ENCODE measurements around the gene PCSK7.

PCSK7 gene

GRCh38 chr11:117258576-117258975 lies 26.7 kb upstream of the PCSK7 start:
- no peak for TF ChIP-seq EZH2phosphoT487 (conservative IDR thresholded peaks at IDR 0.05; ENCODE audit: low read length)
- TF ChIP-seq CTCF (IDR thresholded peaks at IDR 0.05; ENCODE audit: insufficient read depth, low read length, poor library complexity, severe bottlenecking): no peak
- H3K9ac ChIP-seq (ENCODE audit: low read length): no peak overlapping the region
- no peaks in the 10 kb centered on the region for H3F3A ChIP-seq (ENCODE audit: insufficient read depth)
- no peaks in the 10 kb centered on the region for H4K20me1 ChIP-seq (ENCODE audit: low read depth, low read length)
- no peaks in the 10 kb centered on the region for H3K36me3 ChIP-seq (ENCODE audit: low read length)
- no peak overlapping the region for H3K4me2 ChIP-seq (ENCODE audit: low read depth, low read length, poor library complexity, severe bottlenecking)
- H2AFZ ChIP-seq (ENCODE audit: low read depth, low read length, severe bottlenecking): no peak overlapping the region
- no peaks in the 10 kb centered on the region for H3K9me2 ChIP-seq (replicated peaks; ENCODE audit: insufficient read depth, low read length)
- no peaks in the 10 kb centered on the region for H3K79me2 ChIP-seq (ENCODE audit: insufficient read depth, low read length)
- no peak overlapping the region for H3K4me3 ChIP-seq (ENCODE audit: insufficient read depth, low read length, poor library complexity, severe bottlenecking)
- H3K9me3 ChIP-seq (ENCODE audit: insufficient read depth, low read length): no peaks in the 10 kb centered on the region
- no peaks in the 10 kb centered on the region for H3K27me3 ChIP-seq (ENCODE audit: low read length)
- H3K27ac ChIP-seq (ENCODE audit: low read depth, low read length): no peak overlapping the region

GRCh38 chr11:117256573-117256972 lies 24.7 kb upstream of the PCSK7 start:
- TF ChIP-seq CTCF (IDR thresholded peaks at IDR 0.05; ENCODE audit: insufficient read depth, low read length, poor library complexity, severe bottlenecking) (no peak), EZH2phosphoT487 (conservative IDR thresholded peaks at IDR 0.05; ENCODE audit: low read length) (no peak)

DNA sequence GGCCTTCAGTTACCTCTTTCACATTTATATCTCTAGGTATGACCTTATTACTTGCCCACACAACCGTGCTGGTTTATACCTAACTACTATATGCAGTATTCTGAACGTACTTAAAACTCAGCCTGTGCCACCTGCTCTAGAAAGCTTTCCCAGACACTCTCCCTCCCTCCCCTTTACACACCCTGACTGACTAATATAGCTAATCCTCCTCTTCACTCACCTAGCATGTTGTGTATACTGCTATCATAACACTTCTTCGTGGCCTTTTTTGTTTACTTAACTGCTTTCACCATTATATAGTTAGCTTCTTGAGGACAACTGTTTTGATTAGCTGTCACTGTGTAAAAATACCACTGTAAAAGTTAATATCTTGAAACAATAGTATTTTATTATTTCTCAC lies 24.1 kb upstream of the PCSK7 start:
- H2AFZ ChIP-seq (ENCODE audit: low read depth, low read length, severe bottlenecking): no peak overlapping the region
- H3K36me3 ChIP-seq (ENCODE audit: low read length): no peaks in the 10 kb centered on the region
- TF ChIP-seq CTCF (IDR thresholded peaks at IDR 0.05; ENCODE audit: insufficient read depth, low read length, poor library complexity, severe bottlenecking): no peak
- TF ChIP-seq EZH2phosphoT487 (conservative IDR thresholded peaks at IDR 0.05; ENCODE audit: low read length): no peak
- H3K27me3 ChIP-seq (ENCODE audit: low read length): no peaks in the 10 kb centered on the region
- H3K9ac ChIP-seq (ENCODE audit: low read length): no peak overlapping the region
- H3F3A ChIP-seq (ENCODE audit: insufficient read depth): no peaks in the 10 kb centered on the region
- no peaks in the 10 kb centered on the region for H3K79me2 ChIP-seq (ENCODE audit: insufficient read depth, low read length)
- no peak overlapping the region for H3K27ac ChIP-seq (ENCODE audit: low read depth, low read length)
- H3K9me3 ChIP-seq (ENCODE audit: insufficient read depth, low read length): no peaks in the 10 kb centered on the region
- H3K9me2 ChIP-seq (replicated peaks; ENCODE audit: insufficient read depth, low read length): no peaks in the 10 kb centered on the region
- H3K4me3 ChIP-seq (ENCODE audit: insufficient read depth, low read length, poor library complexity, severe bottlenecking): no peak overlapping the region
- no peaks in the 10 kb centered on the region for H4K20me1 ChIP-seq (ENCODE audit: low read depth, low read length)
- no peak overlapping the region for H3K4me2 ChIP-seq (ENCODE audit: low read depth, low read length, poor library complexity, severe bottlenecking)

More at GRCh38 chr11:117256573-117256972, 24.7 kb upstream of the PCSK7 start:
- Histone ChIP-seq H3K27me3 (ENCODE audit: low read length) (no peaks in the 10 kb centered on the region), H3K36me3 (ENCODE audit: low read length) (no peaks in the 10 kb centered on the region), H3K4me3 (ENCODE audit: insufficient read depth, low read length, poor library complexity, severe bottlenecking) (no peak overlapping the region), H3K9ac (ENCODE audit: low read length) (no peak overlapping the region), H2AFZ (ENCODE audit: low read depth, low read length, severe bottlenecking) (no peak overlapping the region), H3K9me3 (ENCODE audit: insufficient read depth, low read length) (no peaks in the 10 kb centered on the region), H3K79me2 (ENCODE audit: insufficient read depth, low read length) (no peaks in the 10 kb centered on the region), H3K9me2 (replicated peaks; ENCODE audit: insufficient read depth, low read length) (no peaks in the 10 kb centered on the region), H3F3A (ENCODE audit: insufficient read depth) (no peaks in the 10 kb centered on the region), H3K4me2 (ENCODE audit: low read depth, low read length, poor library complexity, severe bottlenecking) (no peak overlapping the region), H4K20me1 (ENCODE audit: low read depth, low read length) (no peaks in the 10 kb centered on the region), H3K27ac (ENCODE audit: low read depth, low read length) (no peak overlapping the region)
